Pericardium fibroblast (primary cell): ENCODE results near the gene PAK2. TPM values are rescaled to one million over a fixed set of nuclear protein-coding genes. Genes with fewer than 3 reads are reported as not detected.

Source experiments
- total RNA-seq: library from RNA; depleted of rRNA; stranded (reverse); fragments of >200 nt; gene quantifications from 2 replicates; pipeline ENCODE4 v1.2.3, GENCODE V29; 2015

The PAK2 gene
- total RNA-seq = 22.1 and 26.4 TPM in 2 replicates

DNA sequence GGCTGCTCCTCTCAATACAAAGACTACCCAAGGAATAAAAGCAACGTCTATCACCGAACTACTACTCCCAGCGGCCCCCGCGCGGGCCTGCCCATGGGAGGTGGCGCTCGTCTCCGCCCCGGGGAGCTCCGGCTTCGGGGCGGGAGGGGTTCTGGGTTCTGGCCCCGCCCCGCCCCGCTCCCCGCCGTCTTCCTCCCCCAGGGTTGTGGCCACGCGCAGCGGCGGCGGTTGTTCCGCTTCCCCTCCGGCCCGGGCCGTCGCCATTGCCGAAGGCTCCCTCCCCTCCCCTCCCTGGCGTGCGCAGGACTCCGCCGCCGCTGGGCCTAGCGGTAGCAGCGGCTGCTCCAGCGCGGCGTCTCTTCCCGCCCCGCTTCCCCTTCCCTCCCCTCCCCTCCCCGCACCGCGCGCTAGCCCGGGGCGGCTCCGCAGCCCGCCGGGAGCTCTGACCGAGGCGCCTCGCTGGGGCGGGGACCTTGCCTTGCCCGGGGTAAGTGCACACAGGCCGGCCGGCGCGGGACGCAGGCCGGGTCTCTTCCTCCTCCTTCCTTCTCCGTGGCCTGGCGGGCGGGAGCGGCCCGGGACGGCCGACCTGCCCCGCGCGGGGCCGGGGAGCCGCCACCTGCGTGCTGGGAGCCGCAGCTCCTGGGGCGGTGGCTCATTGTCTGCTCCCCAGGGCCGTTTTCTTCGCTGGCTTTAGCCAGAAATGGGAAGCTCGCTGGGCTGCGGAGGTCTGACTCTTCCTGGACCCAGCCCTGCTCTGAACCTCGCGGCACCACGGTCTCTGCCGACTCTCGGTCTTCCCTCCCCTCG is at the start of gene PAK2:
Gene PAK2, plus strand, starts transcription at position 187 of the 810 bp plus-strand sequence. CDS start 42,790 bp downstream, outside the sequence.

GRCh38 chr3:196711838-196712513 is 27.7 kb upstream of the PAK2 start, which contains the start of the genes CEP19 and PIGX:
Gene CEP19 (minus strand): TSS chr3:196712250. CDS start chr3:196708657, 3,593 bp downstream.
Gene PIGX (plus strand): TSS chr3:196712377.

DNA sequence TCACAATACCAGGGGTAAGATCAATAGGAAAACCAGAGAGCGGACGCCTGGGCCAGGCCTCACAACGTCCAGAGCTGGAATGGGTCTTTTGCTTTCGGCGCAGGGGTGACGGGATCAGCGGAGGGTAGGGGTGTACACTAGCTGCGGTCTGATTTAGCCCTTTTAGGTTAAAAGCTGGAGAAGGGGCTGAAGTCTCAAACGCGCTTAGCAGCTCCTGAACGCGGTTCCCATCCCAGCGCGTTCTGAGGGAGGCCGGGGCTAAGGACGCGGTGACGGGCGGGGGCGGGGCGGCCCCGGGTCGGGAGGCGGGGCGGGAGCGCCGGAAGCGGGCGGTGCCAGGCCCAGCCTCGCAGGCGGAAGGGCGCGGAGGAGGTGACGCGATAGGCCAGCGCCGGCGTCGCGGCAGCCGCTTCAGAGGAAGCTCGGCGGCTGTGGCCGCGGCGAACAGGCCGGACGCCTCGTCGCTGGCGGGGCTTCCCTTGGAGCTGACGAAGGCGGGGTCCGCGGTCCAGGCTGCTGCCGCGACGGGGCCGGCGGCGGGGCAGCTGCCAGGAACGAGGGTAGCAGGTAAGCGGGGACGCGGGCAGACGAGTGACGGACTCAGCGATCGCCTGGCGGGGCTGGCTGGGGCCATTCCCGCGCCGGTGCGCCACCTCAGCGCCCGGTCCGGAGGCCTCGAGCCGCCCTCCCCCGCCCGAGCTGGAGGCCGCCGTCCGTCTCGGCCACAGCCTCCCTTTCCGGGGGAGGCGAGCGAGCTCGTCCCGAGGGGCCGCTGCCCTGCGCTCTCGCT is 128.0 kb downstream of the PAK2 start, which contains the start of gene SENP5:
Gene SENP5, plus strand, starts transcription at position 414 of the 790 bp plus-strand sequence. CDS start 17,262 bp downstream, outside the sequence.

Other genes starting within 250 kb of the PAK2 start
- 10.6 and 13.5 TPM in 2 replicates for gene RNF168, start 236.1 kb upstream of the PAK2 start, total RNA-seq
- gene SMCO1, start 224.5 kb upstream of the PAK2 start, total RNA-seq = not detected in 2 replicates
- gene WDR53, start 171.3 kb upstream of the PAK2 start, total RNA-seq = 7.2 and 9.5 TPM in 2 replicates
- gene FBXO45, start 171.2 kb upstream of the PAK2 start, total RNA-seq = 3.2 and 3.7 TPM in 2 replicates
- 0.23 and 0.85 TPM in 2 replicates for gene NRROS, start 100.2 kb upstream of the PAK2 start, total RNA-seq
- 5.2 and 5.6 TPM in 2 replicates for gene CEP19, start 27.6 kb upstream of the PAK2 start, total RNA-seq
- gene PIGX, start 27.5 kb upstream of the PAK2 start, total RNA-seq = 16.9 and 23.3 TPM in 2 replicates
- 15.9 and 19.1 TPM in 2 replicates for gene SENP5, start 128.1 kb downstream of the PAK2 start, total RNA-seq
- 42.4 and 43.2 TPM in 2 replicates for gene NCBP2, start 202.7 kb downstream of the PAK2 start, total RNA-seq
- gene PIGZ, start 229.0 kb downstream of the PAK2 start, total RNA-seq = 3.5 and 5.5 TPM in 2 replicates